SK-N-SH (cell line): Measurements from ENCODE around the gene DNAJC10. TPM values are rescaled to one million over a fixed set of nuclear protein-coding genes. Genes with fewer than 3 reads are reported as not detected.
A peak's percentile ranks its signal among the peaks of the same experiment; 100 is the strongest.
"Not testable (repeated sequence)": the region's sequence is repeated elsewhere in the genome, so short reads cannot be mapped to it uniquely, and the experiment has no call there.

Experiments used
- CTCF ChIA-PET: fragments of 300-600, 350-600 bp; formaldehyde crosslinking; extraction: SDS; loops from one replicate; lab custom pipeline; 2021; lab: Yijun Ruan, JAX
- POLR2A ChIA-PET: fragments of 350-600 bp; sonication (Branson Sonifier 250); formaldehyde crosslinking; extraction: SDS; loops from one replicate; lab custom pipeline; 2020; ENCODE audit warnings: antibody characterized with exemption, inconsistent platforms; lab: Yijun Ruan, JAX
- DNase-seq: peaks from one replicate; pipeline ENCODE4 v3.0.0; 2012
- H2AFZ ChIP-seq: fragments of 200-600 bp; sonication (generic); 2 replicates; pipeline ENCODE4 v1.8.1; 2016; ENCODE audit warnings: antibody characterized with exemption, mild to moderate bottlenecking, low read depth
- H3F3A ChIP-seq: fragments of 200-600 bp; sonication (generic); replicated peaks from 2 replicates; pipeline ENCODE3; 2016; ENCODE audit warnings: antibody characterized with exemption, mild to moderate bottlenecking; ENCODE audit not compliant: insufficient read depth
- H3K27ac ChIP-seq, 2 experiments: fragments of 200-500 bp in 1 of 2; fragments of 200-600 bp in 1 of 2; sonication (Bioruptor generic) in 1 of 2; sonication (generic), shearing (Covaris generic) in 1 of 2; 2 replicates each; pipeline versions ENCODE4 v1.5.1 to v1.6.1; 2014 to 2016; ENCODE audit warnings: low read depth in 2 of 2, inconsistent platforms in 1 of 2, low read length in 1 of 2, mild to moderate bottlenecking in 1 of 2, mixed read lengths in 1 of 2
- H3K27me3 ChIP-seq: fragments of 200-600 bp; sonication (generic), shearing (Covaris generic); 2 replicates; pipeline ENCODE4 v1.6.1; 2016; ENCODE audit warnings: mixed run types; ENCODE audit not compliant: insufficient read depth
- H3K36me3 ChIP-seq, 2 experiments: fragments of 200-500 bp in 1 of 2; fragments of 200-600 bp in 1 of 2; sonication (Bioruptor generic) in 1 of 2; sonication (generic) in 1 of 2; replicated peaks in 1 of 2; 2 replicates each; pipeline versions ENCODE3 to v1.5.1; 2014 to 2016; ENCODE audit warnings: low read length in 1 of 2, mild to moderate bottlenecking in 1 of 2; ENCODE audit not compliant: insufficient read depth in 2 of 2, control insufficient read depth in 1 of 2
- H3K4me1 ChIP-seq, 2 experiments: fragments of 200-500 bp in 1 of 2; fragments of 200-600 bp in 1 of 2; sonication (Bioruptor generic) in 1 of 2; sonication (generic), shearing (Covaris generic) in 1 of 2; 2 replicates each; pipeline versions ENCODE4 v1.5.1 to v1.6.1; 2014 to 2016; ENCODE audit warnings: low read depth in 1 of 2, low read length in 1 of 2, mixed run types in 1 of 2; ENCODE audit not compliant: insufficient read depth in 2 of 2, control insufficient read depth in 1 of 2
- H3K4me2 ChIP-seq: fragments of 200-600 bp; sonication (generic), shearing (Covaris generic); 2 replicates; pipeline ENCODE4 v1.6.1; 2017; ENCODE audit warnings: mixed run types
- H3K4me3 ChIP-seq, 2 experiments: fragments of 200-500 bp in 1 of 2; fragments of 200-600 bp in 1 of 2; sonication (Bioruptor generic) in 1 of 2; sonication (generic), shearing (Covaris generic) in 1 of 2; 2 replicates each; pipeline versions ENCODE4 v1.5.1 to v1.8.1; 2014 to 2016; ENCODE audit warnings: low read depth in 2 of 2, inconsistent platforms in 1 of 2, low read length in 1 of 2, mild to moderate bottlenecking in 1 of 2, mixed read lengths in 1 of 2, moderate library complexity in 1 of 2
- H3K79me2 ChIP-seq: fragments of 200-600 bp; sonication (generic); 2 replicates; pipeline ENCODE4 v1.8.1; 2017; ENCODE audit warnings: mild to moderate bottlenecking; ENCODE audit not compliant: insufficient read depth
- H3K9ac ChIP-seq: fragments of 200-600 bp; sonication (generic); 2 replicates; pipeline ENCODE4 v1.6.1; 2017; ENCODE audit warnings: mixed run types
- H3K9me2 ChIP-seq: fragments of 200-600 bp; sonication (generic); 2 replicates; pipeline ENCODE4 v1.6.1; 2017; ENCODE audit warnings: mixed run types
- H3K9me3 ChIP-seq: fragments of 200-600 bp; sonication (generic); 2 replicates; pipeline ENCODE4 v1.6.1; 2017; ENCODE audit warnings: mixed run types, mild to moderate bottlenecking, moderate library complexity
- H4K20me1 ChIP-seq: fragments of 200-600 bp; sonication (generic); 2 replicates; pipeline ENCODE4 v1.6.1; 2017; ENCODE audit warnings: mild to moderate bottlenecking, mixed run types; ENCODE audit not compliant: insufficient read depth
- CHD2 ChIP-seq: fragments of 150-350 bp; IDR thresholded peaks from 2 replicates; pipeline ENCODE4 v1.6.1; 2018; ENCODE audit warnings: low read length; ENCODE audit not compliant: partially characterized antibody
- EP300 ChIP-seq, 2 experiments: IDR thresholded peaks; 2 replicates each; pipeline versions ENCODE4 v1.4.0 to v1.6.1; 2012; ENCODE audit warnings: borderline replicate concordance in 1 of 2, low read depth in 1 of 2, low read length in 1 of 2
- GABPA ChIP-seq: IDR thresholded peaks from 2 replicates; pipeline ENCODE4 v1.4.0; 2012; ENCODE audit warnings: low read depth, mild to moderate bottlenecking
- GATA2 ChIP-seq: sonication (generic); formaldehyde crosslinking; IDR thresholded peaks from 2 replicates; pipeline ENCODE4 v1.5.0; 2020; ENCODE audit warnings: mild to moderate bottlenecking, missing genetic modification reagents
- JUND ChIP-seq: IDR thresholded peaks from 2 replicates; pipeline ENCODE4 v1.4.0; 2012
- MEF2A ChIP-seq: IDR thresholded peaks from 2 replicates; pipeline ENCODE4 v1.4.0; 2012; ENCODE audit warnings: low read depth, borderline replicate concordance
- MXI1 ChIP-seq: IDR thresholded peaks from 2 replicates; pipeline ENCODE4 v1.6.1; 2012; ENCODE audit warnings: mild to moderate bottlenecking, low read depth, low read length, improper control_type of control experiment
- NRF1 ChIP-seq: IDR thresholded peaks from 2 replicates; pipeline ENCODE4 v1.6.1; 2012; ENCODE audit warnings: low read depth, mild to moderate bottlenecking, low read length
- PBX3 ChIP-seq: IDR thresholded peaks from 2 replicates; pipeline ENCODE4; 2012
- POLR2AphosphoS5 ChIP-seq: IDR thresholded peaks from 2 replicates; pipeline ENCODE4 v1.6.1; 2012; ENCODE audit warnings: low read depth, low read length
- RAD21 ChIP-seq: IDR thresholded peaks from 2 replicates; pipeline ENCODE4 v1.6.1; 2012; ENCODE audit warnings: mild to moderate bottlenecking, low read length
- RFX5 ChIP-seq: IDR thresholded peaks from 2 replicates; pipeline ENCODE4 v1.6.1; 2012; ENCODE audit warnings: mild to moderate bottlenecking, improper control_type of control experiment, low read length
- RXRA ChIP-seq: IDR thresholded peaks from 2 replicates; pipeline ENCODE4 v1.4.0; 2012; ENCODE audit warnings: low read depth, mild to moderate bottlenecking, borderline replicate concordance
- TCF12 ChIP-seq: IDR thresholded peaks from 2 replicates; pipeline ENCODE4 v1.4.0; 2012
- TEAD4 ChIP-seq: IDR thresholded peaks from 2 replicates; pipeline ENCODE4 v1.4.0; 2012; ENCODE audit warnings: mild to moderate bottlenecking, borderline replicate concordance; ENCODE audit not compliant: insufficient read depth
- USF2 ChIP-seq: fragments of 150-350 bp; IDR thresholded peaks from 2 replicates; pipeline ENCODE4 v1.6.1; 2017; ENCODE audit warnings: antibody characterized with exemption, low read length, low read depth, borderline replicate concordance
- YY1 ChIP-seq: IDR thresholded peaks from 2 replicates; pipeline ENCODE4 v1.4.0; 2012; ENCODE audit warnings: low read depth, mild to moderate bottlenecking
- WGBS: methylation state at CpG from one replicate; pipeline ENCODE4 v1.1.6; 2017; ENCODE audit warnings: low lambda C conversion rate; 5-methylcytosine and 5-hydroxymethylcytosine counted together
- polyA plus RNA-seq, 3 experiments: library from polyadenylated mRNA; depleted of rRNA; stranded (reverse); fragments of >200 nt; gene quantifications; 2 replicates each; pipeline ENCODE4 v1.2.3, GENCODE V29; 2012

Gene DNAJC10
- polyA plus RNA-seq, 1 of the 3 experiments (the other 2 are of a cell fraction): 30.8 TPM

DNA sequence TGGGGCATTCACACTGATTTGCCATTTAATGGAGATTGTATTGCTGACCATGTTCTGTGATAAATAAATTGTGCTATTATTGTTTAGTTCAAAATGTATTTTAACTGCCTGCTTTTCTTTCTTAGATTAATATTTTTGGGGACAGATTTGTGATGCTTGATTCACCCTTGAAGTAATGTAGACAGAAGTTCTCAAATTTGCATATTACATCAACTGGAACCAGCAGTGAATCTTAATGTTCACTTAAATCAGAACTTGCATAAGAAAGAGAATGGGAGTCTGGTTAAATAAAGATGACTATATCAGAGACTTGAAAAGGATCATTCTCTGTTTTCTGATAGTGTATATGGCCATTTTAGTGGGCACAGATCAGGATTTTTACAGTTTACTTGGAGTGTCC is 1.8 kb downstream of the DNAJC10 start:
- H3K79me2 ChIP-seq: peaks cover 26% of the 10 kb centered on the region
- no peak for DNase-seq
- no peaks in the 10 kb centered on the region for H3K9me2 ChIP-seq
- no peak overlapping the region; a peak in 1 of 4 replicates for H3K4me3 ChIP-seq
- H3K27ac ChIP-seq: no peak overlapping the region
- POLR2A ChIA-PET: no interaction called here
- no peak overlapping the region for H3K9ac ChIP-seq
- no peaks in the 10 kb centered on the region for H3K27me3 ChIP-seq
- H2AFZ ChIP-seq: no peak overlapping the region
- no peaks in the 10 kb centered on the region for H3K9me3 ChIP-seq
- peak overlapping the region; percentile 93 for H3K4me2 ChIP-seq
- H3F3A ChIP-seq: peaks cover 4% of the 10 kb centered on the region
- no peaks in the 10 kb centered on the region for H4K20me1 ChIP-seq
- peaks cover 35 to 38% of the 10 kb centered on the region in 2 experiments for H3K36me3 ChIP-seq
- no peak for TF ChIP-seq MEF2A
- TF ChIP-seq NRF1: no peak
- no peak for TF ChIP-seq TEAD4
- no peak for TF ChIP-seq PBX3
- TF ChIP-seq GABPA: no peak
- no peak for TF ChIP-seq TCF12
- TF ChIP-seq JUND: no peak
- TF ChIP-seq, all 33 proteins: peak for 0
- CTCF ChIA-PET: interaction anchor here (0.9 to 1.5 kb wide), 3 partner anchors 9 to 46 kb away, joined by 3 to 5 read pairs (median 4); no protein-coding TSS in a partner anchor
- peaks cover 0 to 12% of the 10 kb centered on the region in 2 experiments; a peak in 3 of 4 replicates for H3K4me1 ChIP-seq

DNA sequence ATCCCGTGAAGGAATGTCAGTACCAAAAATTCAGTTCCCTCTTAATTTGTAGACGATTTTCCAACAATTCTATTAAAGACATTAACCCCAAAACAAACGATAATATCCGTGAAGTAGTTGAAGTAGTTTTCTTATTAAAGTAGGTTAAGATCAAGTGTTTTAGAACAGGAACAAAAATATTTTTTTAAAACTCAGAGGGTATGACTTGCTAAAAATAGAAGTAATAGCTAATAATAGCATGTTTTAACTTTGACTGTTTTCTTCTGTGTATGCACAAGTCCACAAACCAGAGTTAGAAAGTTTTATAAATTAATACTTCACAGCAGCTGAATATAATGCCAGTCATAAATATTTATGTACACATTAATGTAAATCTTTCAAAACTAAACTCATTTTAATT is 2.4 kb downstream of the DNAJC10 start:
- H3K27ac ChIP-seq: no peak overlapping the region
- H3K36me3 ChIP-seq: peaks cover 36 to 45% of the 10 kb centered on the region in 2 experiments
- H3K9ac ChIP-seq: no peak overlapping the region
- no peaks in the 10 kb centered on the region for H3K9me3 ChIP-seq
- H2AFZ ChIP-seq: no peak overlapping the region
- no peaks in the 10 kb centered on the region for H4K20me1 ChIP-seq
- POLR2A ChIA-PET: no interaction called here
- H3K4me2 ChIP-seq: no peak overlapping the region
- DNase-seq: no peak
- TF ChIP-seq EP300 (IDR thresholded peaks at IDR 0.05; ENCODE audit: borderline replicate concordance in 1 of 2, low read depth in 1 of 2, low read length in 1 of 2) (no peak), JUND (no peak), MXI1 (no peak), PBX3 (no peak), GATA2 (CRISPR knock-in tag) (no peak), GABPA (no peak), TEAD4 (no peak), RXRA (no peak), RFX5 (no peak), TCF12 (no peak), RAD21 (no peak), CHD2 (no peak), YY1 (no peak), USF2 (no peak), POLR2AphosphoS5 (no peak)
- peaks cover 4% of the 10 kb centered on the region for H3F3A ChIP-seq
- WGBS: 87% methylated on average over 4 of the region's 4 CpGs
- H3K4me3 ChIP-seq: no peak overlapping the region
- peaks cover 26% of the 10 kb centered on the region for H3K79me2 ChIP-seq
- peaks cover 0 to 12% of the 10 kb centered on the region in 2 experiments; a peak in 3 of 4 replicates for H3K4me1 ChIP-seq
- no peaks in the 10 kb centered on the region for H3K27me3 ChIP-seq
- H3K9me2 ChIP-seq: no peaks in the 10 kb centered on the region
- CTCF ChIA-PET: interaction anchor here (1.2 kb wide), 1 partner anchor 8 kb away, joined by 4 read pairs; no protein-coding TSS in a partner anchor

DNA sequence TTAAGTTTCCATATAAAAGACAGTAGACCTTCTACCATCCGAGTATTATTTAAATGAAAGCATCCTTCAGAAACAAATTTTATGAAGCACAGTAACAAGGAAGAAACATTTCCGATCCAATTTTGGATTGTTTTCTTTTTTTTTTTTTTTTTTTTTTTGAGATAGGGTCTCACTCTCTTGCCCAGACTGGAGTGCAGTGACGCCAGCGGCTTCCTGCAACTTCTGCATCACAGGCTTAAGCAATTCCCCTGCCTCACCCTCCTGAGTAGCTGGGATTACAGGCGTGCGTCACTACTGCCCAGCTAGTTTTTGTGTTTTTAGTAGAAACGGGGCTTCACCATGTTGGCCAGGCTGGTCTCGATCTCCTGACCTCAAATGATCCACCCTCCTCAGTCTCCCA is 3.1 kb downstream of the DNAJC10 start:
- H3K27me3 ChIP-seq, H3K9ac ChIP-seq, H3K9me2 ChIP-seq, H2AFZ ChIP-seq, H3F3A ChIP-seq, CTCF ChIA-PET, H3K4me3 ChIP-seq, H3K4me2 ChIP-seq, DNase-seq, H4K20me1 ChIP-seq, POLR2A ChIA-PET, H3K9me3 ChIP-seq, H3K27ac ChIP-seq: not testable (repeated sequence)
- 97% methylated on average over 8 of the region's 8 CpGs for WGBS
- Histone ChIP-seq H3K4me1 (peaks cover 0 to 12% of the 10 kb centered on the region in 2 experiments; a peak in 3 of 4 replicates), H3K79me2 (peaks cover 26% of the 10 kb centered on the region), H3K36me3 (peaks cover 40 to 50% of the 10 kb centered on the region in 2 experiments)
